Activated CD8-positive, alpha-beta memory T cell treated with anti-CD3 and anti-CD28 coated beads for 1 hour (primary cell): ENCODE measurements around the gene FRZB.
"Not testable (repeated sequence)": the region's sequence is repeated elsewhere in the genome, so short reads cannot be mapped to it uniquely, and the experiment has no call there.

ENCODE experiments used
- DNase-seq, 2 donors: peaks; one replicate each; pipeline ENCODE4 v3.0.0-alpha.2; 2020; ENCODE audit warnings: low read depth in 1 of 2; ENCODE audit errors: extremely low read depth in 1 of 2

The FRZB gene

GRCh38 chr2:182890773-182891378, 24.4 kb upstream of the FRZB start:
- DNase-seq, result no peak

- DNase-seq, result no peak
These were observed 23.9 kb upstream of the FRZB start for GRCh38 chr2:182890305-182890704.

- no peak for DNase-seq
These were observed 21.4 kb upstream of the FRZB start for GRCh38 chr2:182887753-182888415.

GRCh38 chr2:182887093-182887492, 20.7 kb upstream of the FRZB start:
- no peak for DNase-seq

- no peak for DNase-seq
These were observed 19.3 kb upstream of the FRZB start for GRCh38 chr2:182885771-182886170.

GRCh38 chr2:182883451-182883850, 17.0 kb upstream of the FRZB start:
- DNase-seq, result no peak

- DNase-seq, result not testable (repeated sequence)
These were observed 13.7 kb upstream of the FRZB start for GRCh38 chr2:182880100-182880499.

- not testable (repeated sequence) for DNase-seq
These were observed 10.2 kb upstream of the FRZB start for GRCh38 chr2:182876653-182877052.

GRCh38 chr2:182870227-182870626, 3.8 kb upstream of the FRZB start:
- DNase-seq, result no peak

GRCh38 chr2:182868054-182868796, 1.8 kb upstream of the FRZB start:
- DNase-seq, result no peak

GRCh38 chr2:182867426-182868053, 1.1 kb upstream of the FRZB start:
- DNase-seq, result no peak

- DNase-seq, result no peak
These were observed 359 bp downstream of the FRZB start for GRCh38 chr2:182866095-182866460.

GRCh38 chr2:182864949-182865570, 1.4 kb downstream of the FRZB start:
- DNase-seq, result no peak

GRCh38 chr2:182863642-182864041, 2.8 kb downstream of the FRZB start:
- no peak for DNase-seq

GRCh38 chr2:182862091-182862490, 4.3 kb downstream of the FRZB start:
- DNase-seq, result no peak

- no peak for DNase-seq
These were observed 5.6 kb downstream of the FRZB start for GRCh38 chr2:182860858-182861257.

GRCh38 chr2:182858671-182859070, 7.8 kb downstream of the FRZB start:
- no peak for DNase-seq

- no peak for DNase-seq
These were observed 11.1 kb downstream of the FRZB start for GRCh38 chr2:182855376-182855775.

GRCh38 chr2:182854375-182855105, 11.9 kb downstream of the FRZB start:
- no peak for DNase-seq

GRCh38 chr2:182852801-182853200, 13.6 kb downstream of the FRZB start:
- DNase-seq, result no peak

GRCh38 chr2:182852090-182852489, 14.3 kb downstream of the FRZB start:
- DNase-seq, result no peak
